ENCODE results near the gene FLT3LG.
"Not testable (repeated sequence)": the region's sequence is repeated elsewhere in the genome, so short reads cannot be mapped to it uniquely, and the experiment has no call there.

FLT3LG gene

GRCh38 chr19:49463960-49464740 lies 9.9 kb upstream of the FLT3LG start:
- DNase-seq: no peak

- DNase-seq: no peak
Measured at GRCh38 chr19:49465371-49465770, 8.6 kb upstream of the FLT3LG start.

GRCh38 chr19:49468199-49468598 lies 5.8 kb upstream of the FLT3LG start:
- no peak for DNase-seq

GRCh38 chr19:49468746-49469447 lies 5.1 kb upstream of the FLT3LG start:
- peak; percentile 99 for DNase-seq

- DNase-seq: peak; percentile 94
Measured at GRCh38 chr19:49469828-49470614, 4.0 kb upstream of the FLT3LG start.

- DNase-seq: no peak
Measured at GRCh38 chr19:49470615-49470978, 3.4 kb upstream of the FLT3LG start.

- DNase-seq: no peak
Measured at GRCh38 chr19:49472936-49473335, 1.1 kb upstream of the FLT3LG start.

GRCh38 chr19:49473501-49473867 lies 531 bp upstream of the FLT3LG start:
- DNase-seq: not testable (repeated sequence)

- no peak for DNase-seq
Measured at GRCh38 chr19:49474542-49474924, 518 bp downstream of the FLT3LG start.

- no peak for DNase-seq
Measured at GRCh38 chr19:49475191-49475917, 1.3 kb downstream of the FLT3LG start.

GRCh38 chr19:49475995-49476880 lies 2.2 kb downstream of the FLT3LG start:
- peak; percentile 77 for DNase-seq

GRCh38 chr19:49479975-49480628 lies 6.1 kb downstream of the FLT3LG start:
- DNase-seq: no peak

GRCh38 chr19:49481020-49481683 lies 7.1 kb downstream of the FLT3LG start:
- no peak for DNase-seq

- DNase-seq: no peak
Measured at GRCh38 chr19:49486232-49486631, 12.2 kb downstream of the FLT3LG start.

- DNase-seq: no peak
Measured at GRCh38 chr19:49486710-49487276, 12.8 kb downstream of the FLT3LG start.

GRCh38 chr19:49487277-49488045 lies 13.4 kb downstream of the FLT3LG start, which contains the start of gene RPL13A:
TSS of gene RPL13A (plus strand) at chr19:49487608. CDS start at chr19:49487630, 22 bp downstream.
- DNase-seq: peak; percentile 100

GRCh38 chr19:49488046-49488862 lies 14.2 kb downstream of the FLT3LG start:
- no peak for DNase-seq

- DNase-seq: no peak
Measured at GRCh38 chr19:49488863-49489537, 15.0 kb downstream of the FLT3LG start.
